ENCODE data around the gene CXCL9.
A peak's percentile ranks its signal among the peaks of the same experiment; 100 is the strongest.

CXCL9 gene

DNA sequence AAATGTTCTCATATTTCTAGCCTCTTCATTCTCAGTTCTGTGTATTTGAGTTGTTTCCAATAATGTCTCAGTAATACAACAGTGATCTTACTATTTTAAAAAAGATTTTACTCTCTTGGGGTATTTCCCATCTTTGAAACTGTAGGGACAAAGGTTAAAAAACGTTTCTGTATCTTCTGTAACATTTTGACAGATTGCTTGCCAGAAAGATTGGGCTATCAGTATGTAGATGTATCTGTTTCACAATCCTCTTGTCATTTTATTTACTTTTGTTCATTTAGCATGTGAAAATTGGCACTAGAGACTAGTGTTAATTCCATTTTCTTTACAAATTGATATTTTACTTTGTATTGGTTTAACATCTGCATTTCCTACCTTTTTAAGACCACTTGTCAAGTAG is 6.2 kb upstream of the CXCL9 start:
- no peak for TF ChIP-seq Cebpa-rat (IDR thresholded peaks at IDR 0.05)
- no peaks in the 10 kb centered on the region for H4K20me1 ChIP-seq
- no peak overlapping the region for H3K9ac ChIP-seq
- no peak overlapping the region for H3K27ac ChIP-seq
- H3K4me3 ChIP-seq: no peak overlapping the region
- H3K4me2 ChIP-seq: no peak overlapping the region
- H3K4me1 ChIP-seq: 0 out of 2 replicates have a peak, but pooled peaks cover 8% of the 10 kb centered on the region
- no peaks in the 10 kb centered on the region for H3K36me3 ChIP-seq
- no peaks in the 10 kb centered on the region for H3K27me3 ChIP-seq
- no peaks in the 10 kb centered on the region for H3K9me3 ChIP-seq

DNA sequence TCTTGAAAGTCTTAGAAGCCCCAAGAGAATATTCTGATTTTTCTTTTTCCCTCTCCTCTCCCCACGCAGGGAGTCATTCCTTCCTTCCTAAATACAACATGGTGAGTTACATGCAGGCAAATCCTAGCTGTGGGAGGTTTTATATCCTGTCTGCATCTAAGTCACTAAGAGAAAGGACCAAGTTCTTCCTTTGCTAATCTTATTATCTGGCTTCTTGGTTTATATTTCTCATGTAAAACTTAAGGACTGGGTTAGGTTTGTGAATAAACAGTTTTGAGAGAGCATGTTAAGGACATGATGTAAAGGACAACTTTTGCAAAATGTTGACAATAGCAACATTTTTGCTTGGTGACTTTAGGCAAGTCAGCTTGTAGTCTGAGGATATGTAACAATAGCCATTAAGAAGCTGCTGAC is 5.1 kb upstream of the CXCL9 start:
- no peak overlapping the region for H3K27ac ChIP-seq
- 0 out of 2 replicates have a peak, but pooled peaks cover 8% of the 10 kb centered on the region for H3K4me1 ChIP-seq
- no peak overlapping the region for H3K4me2 ChIP-seq
- no peaks in the 10 kb centered on the region for H3K36me3 ChIP-seq
- H3K4me3 ChIP-seq: no peak overlapping the region
- no peak overlapping the region for H3K9ac ChIP-seq
- H3K9me3 ChIP-seq: no peaks in the 10 kb centered on the region
- no peaks in the 10 kb centered on the region for H3K27me3 ChIP-seq
- H4K20me1 ChIP-seq: no peaks in the 10 kb centered on the region
- TF ChIP-seq Cebpa-rat (IDR thresholded peaks at IDR 0.05): no peak

DNA sequence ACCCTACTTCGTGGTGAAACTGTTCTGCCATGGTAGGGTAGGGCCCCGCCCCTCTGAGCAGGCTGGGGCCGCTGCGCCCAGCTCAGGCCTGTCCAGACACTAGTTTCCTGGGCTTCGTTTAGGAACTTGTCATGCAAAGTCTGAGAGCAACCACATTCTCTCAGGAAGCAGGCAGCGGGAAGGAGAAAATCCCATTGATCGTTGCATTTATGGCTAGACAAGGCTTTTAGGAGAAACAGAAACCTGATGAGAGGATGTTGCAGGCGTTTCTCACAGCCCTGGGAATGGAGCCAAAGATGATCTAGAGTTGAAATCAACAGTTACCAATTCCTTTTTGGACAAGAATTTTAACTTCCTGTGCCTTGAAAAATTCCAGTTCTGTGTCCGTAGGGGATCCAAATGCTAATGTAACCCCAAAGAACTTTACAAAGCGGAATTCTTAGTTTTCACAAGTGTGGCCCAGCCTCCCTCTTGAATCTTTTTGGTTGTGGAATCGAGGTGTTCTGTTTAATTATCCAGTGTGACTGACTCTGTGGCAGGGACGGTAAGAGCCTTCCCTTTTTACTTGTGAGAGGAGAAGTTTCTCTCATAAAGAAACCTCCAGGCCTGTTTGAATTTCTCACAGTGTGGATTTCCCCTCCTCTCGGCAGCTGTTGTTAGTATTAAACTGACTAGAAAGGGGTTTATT is 4.5 kb upstream of the CXCL9 start:
- no peaks in the 10 kb centered on the region for H3K36me3 ChIP-seq
- no peaks in the 10 kb centered on the region for H3K9me3 ChIP-seq
- no peak overlapping the region for H3K27ac ChIP-seq
- 0 out of 2 replicates have a peak, but pooled peaks cover 8% of the 10 kb centered on the region for H3K4me1 ChIP-seq
- H3K27me3 ChIP-seq: no peaks in the 10 kb centered on the region
- H3K4me3 ChIP-seq: no peak overlapping the region
- H3K9ac ChIP-seq: no peak overlapping the region
- H4K20me1 ChIP-seq: no peaks in the 10 kb centered on the region
- no peak for TF ChIP-seq Cebpa-rat (IDR thresholded peaks at IDR 0.05)
- no peak overlapping the region for H3K4me2 ChIP-seq

DNA sequence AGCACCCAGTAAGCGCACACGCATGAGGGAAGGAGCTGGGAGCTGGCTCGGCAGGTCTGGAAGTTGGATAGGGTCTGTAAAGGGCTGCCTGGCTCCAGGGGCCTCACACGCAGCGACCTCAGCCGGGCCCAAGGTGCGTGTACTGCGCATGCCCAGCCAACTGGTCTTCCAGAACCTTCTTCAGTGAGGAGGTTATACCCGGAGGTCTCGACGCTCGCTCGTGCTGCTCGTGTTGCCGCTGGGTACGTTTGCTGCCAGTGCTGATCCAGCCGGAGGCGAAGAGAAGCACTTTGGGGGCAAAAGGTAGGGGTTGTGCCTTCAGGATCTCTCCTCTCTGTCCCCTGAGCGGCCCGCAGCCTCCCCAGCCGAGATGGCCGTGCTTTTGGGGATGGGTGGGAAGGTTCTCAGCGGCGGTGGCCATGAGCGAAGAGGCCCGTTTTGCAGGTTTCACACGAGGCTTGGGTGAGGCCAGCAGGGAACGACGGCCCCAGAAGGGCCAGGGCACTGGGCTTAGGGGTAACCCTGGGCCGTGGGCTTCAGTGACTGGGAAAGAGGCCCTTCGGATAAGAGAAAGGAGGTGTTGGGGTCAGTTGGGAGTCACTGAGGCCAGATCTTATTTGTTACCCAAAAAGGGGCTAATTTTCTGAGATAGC is 3.8 kb upstream of the CXCL9 start:
- Histone ChIP-seq H3K4me1 (0 out of 2 replicates have a peak, but pooled peaks cover 8% of the 10 kb centered on the region), H3K9me3 (no peaks in the 10 kb centered on the region), H3K27ac (no peak overlapping the region), H3K4me2 (no peak overlapping the region), H3K4me3 (no peak overlapping the region), H3K27me3 (no peaks in the 10 kb centered on the region), H3K9ac (no peak overlapping the region), H4K20me1 (no peaks in the 10 kb centered on the region), H3K36me3 (no peaks in the 10 kb centered on the region)
- no peak for TF ChIP-seq Cebpa-rat (IDR thresholded peaks at IDR 0.05)

DNA sequence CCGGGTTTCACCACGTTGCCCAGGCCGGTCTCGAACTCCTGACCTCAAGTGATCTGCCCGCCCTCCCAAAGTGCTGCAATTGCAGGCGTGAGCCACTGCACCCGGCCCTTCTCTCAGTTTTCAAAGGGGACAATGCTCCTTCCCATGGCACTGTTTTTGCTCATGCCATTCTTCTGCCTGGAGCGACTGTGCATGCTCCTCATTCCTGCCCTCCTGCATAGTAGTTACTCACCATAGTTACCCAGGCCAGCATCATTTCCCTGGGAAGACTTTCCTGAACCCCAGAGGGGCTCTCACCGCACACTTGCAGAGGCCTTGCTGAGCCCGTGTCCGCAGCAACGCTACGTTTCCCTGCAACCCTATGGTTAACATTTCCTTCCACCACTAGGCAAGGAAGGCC is 3.3 kb upstream of the CXCL9 start:
- Histone ChIP-seq H3K4me2 (no peak overlapping the region), H3K36me3 (no peaks in the 10 kb centered on the region), H3K27me3 (no peaks in the 10 kb centered on the region), H3K4me3 (no peak overlapping the region), H3K9me3 (no peaks in the 10 kb centered on the region), H4K20me1 (no peaks in the 10 kb centered on the region), H3K9ac (no peak overlapping the region), H3K4me1 (0 out of 2 replicates have a peak, but pooled peaks cover 7% of the 10 kb centered on the region), H3K27ac (no peak overlapping the region)
- TF ChIP-seq Cebpa-rat (IDR thresholded peaks at IDR 0.05): no peak

DNA sequence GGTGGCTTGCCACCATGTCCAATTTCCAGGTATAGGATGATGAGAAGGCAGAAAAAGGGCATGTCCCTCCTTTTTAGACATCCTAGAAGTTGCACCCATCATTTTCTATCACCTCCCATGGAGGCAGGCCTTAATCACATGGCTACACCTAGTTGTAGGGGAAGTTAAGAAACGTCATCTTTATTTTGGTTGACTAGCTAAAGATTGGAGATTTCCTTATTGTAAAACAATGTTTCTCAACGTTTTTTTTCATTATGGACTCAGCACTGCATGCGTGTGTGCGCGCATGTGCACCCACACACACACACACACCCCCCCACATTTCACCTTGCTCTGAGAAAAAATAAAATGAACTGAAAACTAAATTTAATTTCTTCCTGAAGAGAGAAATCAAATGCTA is 2.0 kb upstream of the CXCL9 start:
- Histone ChIP-seq H3K27ac (no peak overlapping the region), H3K9ac (no peak overlapping the region), H3K4me3 (no peak overlapping the region), H3K36me3 (no peaks in the 10 kb centered on the region), H4K20me1 (no peaks in the 10 kb centered on the region), H3K4me2 (no peak overlapping the region), H3K27me3 (no peaks in the 10 kb centered on the region), H3K9me3 (no peaks in the 10 kb centered on the region), H3K4me1 (no peaks in the 10 kb centered on the region)
- TF ChIP-seq Cebpa-rat (IDR thresholded peaks at IDR 0.05): no peak

DNA sequence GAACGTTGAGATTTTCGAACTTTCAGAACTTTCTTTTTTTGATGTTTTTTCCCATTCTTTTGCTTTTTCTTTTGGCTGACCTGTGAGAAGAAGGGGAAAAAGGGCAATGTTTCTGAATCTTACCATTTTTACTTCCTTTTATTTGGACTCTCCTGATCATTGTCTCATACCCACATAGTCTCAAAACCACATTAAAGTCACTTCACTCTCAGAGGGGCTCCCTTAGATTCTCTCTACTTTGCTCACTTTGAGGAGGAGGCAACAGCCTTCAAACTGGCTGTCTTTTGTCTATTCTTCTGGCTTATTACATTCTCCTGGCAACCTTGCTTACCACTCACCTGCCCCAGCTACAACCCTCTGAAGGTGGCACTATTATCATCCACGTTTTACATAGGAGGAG is 3.7 kb downstream of the CXCL9 start:
- H3K4me2 ChIP-seq: peak overlapping the region; percentile 26; the same call in 1 of the 2 replicates
- H4K20me1 ChIP-seq: no peaks in the 10 kb centered on the region
- no peak for TF ChIP-seq Cebpa-rat (IDR thresholded peaks at IDR 0.05)
- no peak overlapping the region for H3K27ac ChIP-seq
- no peak overlapping the region for H3K9ac ChIP-seq
- no peaks in the 10 kb centered on the region for H3K9me3 ChIP-seq
- H3K27me3 ChIP-seq: no peaks in the 10 kb centered on the region
- no peak overlapping the region for H3K4me3 ChIP-seq
- no peaks in the 10 kb centered on the region for H3K36me3 ChIP-seq
- peaks cover 15% of the 10 kb centered on the region for H3K4me1 ChIP-seq

DNA sequence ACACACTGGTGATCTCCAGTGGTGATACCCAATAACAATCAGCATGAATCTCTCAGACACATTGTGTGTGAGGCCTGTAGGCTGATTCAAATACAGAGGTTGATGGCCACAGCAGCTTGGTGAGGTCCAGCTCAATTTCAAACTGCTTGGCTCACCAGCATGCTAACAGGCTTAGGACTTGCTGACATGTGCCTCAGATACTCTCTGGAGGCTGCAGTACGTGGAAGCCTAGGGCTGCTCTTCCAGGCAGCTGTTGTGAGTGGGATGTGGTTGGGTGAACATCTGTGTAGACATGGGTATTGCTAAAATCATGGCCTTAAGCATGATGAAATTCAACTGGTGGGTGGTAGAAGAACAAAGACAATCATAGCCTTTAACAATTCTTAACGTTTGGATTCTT is 4.3 kb downstream of the CXCL9 start:
- no peak for TF ChIP-seq Cebpa-rat (IDR thresholded peaks at IDR 0.05)
- Histone ChIP-seq H3K4me2 (no peak overlapping the region), H3K27ac (no peak overlapping the region), H3K9ac (no peak overlapping the region), H3K27me3 (no peaks in the 10 kb centered on the region), H3K4me1 (peaks cover 15% of the 10 kb centered on the region), H4K20me1 (no peaks in the 10 kb centered on the region), H3K36me3 (no peaks in the 10 kb centered on the region), H3K4me3 (no peak overlapping the region), H3K9me3 (no peaks in the 10 kb centered on the region)

DNA sequence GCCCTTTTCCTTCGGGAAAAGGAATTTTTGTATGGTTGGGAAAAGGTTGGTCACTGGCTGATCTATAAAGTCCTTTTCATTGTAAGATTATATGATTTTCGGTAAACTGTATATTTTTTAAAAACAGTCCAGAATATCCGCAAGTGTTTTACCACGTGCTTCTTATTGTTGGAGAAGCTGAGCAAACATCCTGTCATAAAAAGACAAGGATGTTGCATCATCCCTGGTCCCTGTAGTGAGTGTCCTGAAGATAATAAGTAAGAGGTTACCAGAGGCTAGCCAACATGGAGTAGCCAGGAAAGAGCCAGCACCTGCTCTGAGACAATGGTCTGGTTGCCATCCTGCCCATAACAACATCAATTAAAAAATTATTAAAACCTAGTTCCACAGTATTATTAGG is 5.1 kb downstream of the CXCL9 start:
- Histone ChIP-seq H3K36me3 (no peaks in the 10 kb centered on the region), H3K4me3 (no peak overlapping the region), H3K4me1 (peaks cover 15% of the 10 kb centered on the region), H3K9me3 (no peaks in the 10 kb centered on the region), H3K4me2 (no peak overlapping the region), H4K20me1 (no peaks in the 10 kb centered on the region), H3K27ac (no peak overlapping the region), H3K9ac (no peak overlapping the region), H3K27me3 (no peaks in the 10 kb centered on the region)
- no peak for TF ChIP-seq Cebpa-rat (IDR thresholded peaks at IDR 0.05)

DNA sequence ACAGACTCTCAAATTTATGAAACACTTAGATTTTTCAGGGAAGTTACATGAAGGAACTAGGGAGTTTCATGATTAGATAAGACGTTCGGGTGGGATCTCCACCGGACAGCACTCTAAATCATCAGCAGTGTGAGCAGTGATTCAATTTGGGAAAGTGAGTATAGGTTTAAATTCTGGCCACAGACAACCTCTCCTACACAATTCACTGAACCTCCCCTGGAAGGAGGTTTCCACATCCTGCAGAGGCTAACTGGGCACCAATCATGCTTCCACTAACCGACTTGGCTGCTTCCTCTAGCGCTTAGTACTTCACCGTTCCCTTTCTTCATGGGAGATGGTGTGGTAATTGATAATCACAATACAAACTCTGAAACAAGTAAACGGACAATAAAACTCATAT is 5.6 kb downstream of the CXCL9 start:
- Histone ChIP-seq H4K20me1 (no peaks in the 10 kb centered on the region), H3K4me3 (no peak overlapping the region), H3K4me1 (peaks cover 15% of the 10 kb centered on the region)

More for the DNA sequence above, 5.6 kb downstream of the CXCL9 start:
- Histone ChIP-seq H3K27ac (no peak overlapping the region), H3K9me3 (no peaks in the 10 kb centered on the region), H3K4me2 (no peak overlapping the region), H3K36me3 (no peaks in the 10 kb centered on the region), H3K27me3 (no peaks in the 10 kb centered on the region), H3K9ac (no peak overlapping the region)
- TF ChIP-seq Cebpa-rat (IDR thresholded peaks at IDR 0.05): no peak

Data from BLaER1 (cell line).